Gastrocnemius medialis (tissue), 4 donors: ENCODE measurements around the gene EEF2KMT. TPM values are rescaled to one million over a fixed set of nuclear protein-coding genes. Genes with fewer than 3 reads are reported as not detected.
"Not testable (repeated sequence)": the region's sequence is repeated elsewhere in the genome, so short reads cannot be mapped to it uniquely, and the experiment has no call there.

Experiments used
- ATAC-seq, 2 donors: fragments of 150-250 bp; one replicate each; pipeline ENCODE4 v1.9.1; 2016
- DNase-seq, 2 donors: peaks; one replicate each; pipeline ENCODE4 v3.0.0-alpha.2; 2019
- H3K27ac ChIP-seq, 4 donors: fragments of 200-600 bp; sonication (generic); 1 replicate in 1 of 4; 2 replicates in 3 of 4; pipeline ENCODE4 v1.5.1; 2016 to 2018; ENCODE audit warnings: mild to moderate bottlenecking in 2 of 4, moderate library complexity in 1 of 4
- H3K27me3 ChIP-seq, 3 donors: fragments of 200-600 bp; sonication (generic) in 2 of 3; 1 replicate in 1 of 3; 2 replicates in 2 of 3; pipeline versions ENCODE4 v1.5.1 to v1.6.0; 2016 to 2019; ENCODE audit warnings: mild to moderate bottlenecking in 1 of 3, moderate library complexity in 1 of 3
- H3K36me3 ChIP-seq, 2 donors: fragments of 200-600 bp; sonication (generic) in 1 of 2; one replicate each; pipeline ENCODE4 v1.5.1; 2017 to 2018
- H3K4me1 ChIP-seq, 2 donors: fragments of 200-600 bp; sonication (generic) in 1 of 2; one replicate each; pipeline ENCODE4 v1.5.1; 2016 to 2017; ENCODE audit warnings: mild to moderate bottlenecking in 2 of 2
- H3K4me3 ChIP-seq, 4 donors: fragments of 200-600 bp; sonication (generic) in 3 of 4; 1 replicate in 1 of 4; 2 replicates in 3 of 4; pipeline ENCODE4 v1.5.1; 2016 to 2019; ENCODE audit warnings: mild to moderate bottlenecking in 2 of 4
- H3K9me3 ChIP-seq, 3 donors: fragments of 200-600 bp; sonication (generic) in 2 of 3; 1 replicate in 1 of 3; 2 replicates in 2 of 3; pipeline ENCODE4 v1.5.1; 2016 to 2019
- CTCF ChIP-seq, 5 experiments: fragments of 450-650 bp in 3 of 5; fragments of 200-600 bp in 2 of 5; sonication (generic) in 2 of 5; IDR thresholded peaks in 4 of 5; conservative IDR thresholded peaks in 1 of 5; 1 replicate in 4 of 5; 2 replicates in 1 of 5; pipeline ENCODE4 v1.5.1; 2016 to 2019; ENCODE audit warnings: antibody characterized with exemption in 5 of 5, mild to moderate bottlenecking in 3 of 5, moderate library complexity in 3 of 5
- POLR2A ChIP-seq, 2 donors: fragments of 450-650 bp; IDR thresholded peaks; one replicate each; pipeline ENCODE4 v1.6.1; 2017; ENCODE audit warnings: antibody characterized with exemption in 2 of 2, mild to moderate bottlenecking in 2 of 2, moderate library complexity in 2 of 2
- in situ Hi-C, 4 donors: fragments of 200-750 bp; cut with MboI; loops; one replicate each; pipeline versions ENCODE4 v1.15.0 to v1.8.0; 2017; ENCODE audit warnings: low sequenced_read_pairs in 4 of 4
- intact Hi-C: fragments of 100-400 bp; cut with DNase I; formaldehyde crosslinking; loops from one replicate; pipeline ENCODE4 v1.15.1; 2023; ENCODE audit warnings: low total_unique reads
- total RNA-seq, 4 donors: library from RNA; depleted of rRNA; stranded (reverse); fragments of >200 nt; gene quantifications; one replicate each; pipeline versions ENCODE4 v1.1.0 to v1.2.3, GENCODE V29; 2016

Gene EEF2KMT
- total RNA-seq, 4 donors from 2014 or later, result 10.0 to 17.1 (median 12.4) TPM

- peaks cover 0 to 60% of the 10 kb centered on the region in 2 donors for H3K36me3 ChIP-seq
- H3K27ac ChIP-seq, DNase-seq, H3K9me3 ChIP-seq, intact Hi-C loops, ATAC-seq, H3K4me3 ChIP-seq, H3K27me3 ChIP-seq, H3K4me1 ChIP-seq, in situ Hi-C loops: not testable (repeated sequence)
Measured at GRCh38 chr16:5080996-5081395, 16.6 kb downstream of the EEF2KMT start.

GRCh38 chr16:5080461-5080860 is 17.1 kb downstream of the EEF2KMT start:
- ATAC-seq, H3K9me3 ChIP-seq, in situ Hi-C loops, intact Hi-C loops, H3K4me3 ChIP-seq, H3K4me1 ChIP-seq, DNase-seq, H3K27ac ChIP-seq, H3K27me3 ChIP-seq: not testable (repeated sequence)
- H3K36me3 ChIP-seq, result peaks cover 0 to 60% of the 10 kb centered on the region in 2 donors

GRCh38 chr16:5078626-5079025 is 19.0 kb downstream of the EEF2KMT start:
- TF ChIP-seq POLR2A (IDR thresholded peaks at IDR 0.05) (no peak), CTCF (IDR thresholded peaks at IDR 0.05 in 4 of 5, conservative IDR thresholded peaks at IDR 0.05 in 1 of 5) (no peak)
- DNase-seq, result no peak
- H3K27me3 ChIP-seq, result no peaks in the 10 kb centered on the region

GRCh38 chr16:5077304-5077703 is 20.3 kb downstream of the EEF2KMT start:
- intact Hi-C loops (loop anchor here (10.0 kb wide), 1 partner anchor 463 kb away; the partner anchor contains the start of gene UBALD1), in situ Hi-C loops (no loop called here)
- Histone ChIP-seq H3K27ac (no peak overlapping the region), H3K36me3 (peaks cover 0 to 53% of the 10 kb centered on the region in 2 donors), H3K9me3 (no peaks in the 10 kb centered on the region), H3K27me3 (no peaks in the 10 kb centered on the region), H3K4me1 (peaks cover 5 to 6% of the 10 kb centered on the region in 2 donors), H3K4me3 (no peak overlapping the region)
- TF ChIP-seq POLR2A (IDR thresholded peaks at IDR 0.05), result no peak
- no peak for TF ChIP-seq CTCF (IDR thresholded peaks at IDR 0.05 in 4 of 5, conservative IDR thresholded peaks at IDR 0.05 in 1 of 5)
- DNase-seq, result no peak
- ATAC-seq, result no peak

More at GRCh38 chr16:5078626-5079025, 19.0 kb downstream of the EEF2KMT start:
- Histone ChIP-seq H3K27ac (no peak overlapping the region), H3K4me3 (no peak overlapping the region), H3K36me3 (peaks cover 0 to 66% of the 10 kb centered on the region in 2 donors), H3K4me1 (no peaks in the 10 kb centered on the region), H3K9me3 (no peaks in the 10 kb centered on the region)
- intact Hi-C loops, result loop anchor here (10.0 kb wide), 1 partner anchor 464 kb away; the partner anchor contains the start of gene UBALD1
- ATAC-seq, result no peak
- in situ Hi-C loops, result no loop called here

- in situ Hi-C loops, result no loop called here
- DNase-seq, result no peak
- no peak for ATAC-seq
Measured at GRCh38 chr16:5075637-5076036, 22.0 kb downstream of the EEF2KMT start.

GRCh38 chr16:5073771-5074170 is 23.8 kb downstream of the EEF2KMT start:
- Histone ChIP-seq H3K36me3 (peaks cover 0 to 30% of the 10 kb centered on the region in 2 donors), H3K4me1 (peaks cover 8 to 13% of the 10 kb centered on the region in 2 donors)
- H3K27me3 ChIP-seq, ATAC-seq, H3K9me3 ChIP-seq, H3K27ac ChIP-seq, DNase-seq, in situ Hi-C loops, H3K4me3 ChIP-seq: not testable (repeated sequence)
- intact Hi-C loops, result loop anchor here (10.0 kb wide), 1 partner anchor 459 kb away; the partner anchor contains the start of gene UBALD1

More at GRCh38 chr16:5075637-5076036, 22.0 kb downstream of the EEF2KMT start:
- Histone ChIP-seq H3K9me3 (no peaks in the 10 kb centered on the region), H3K4me1 (peaks cover 8 to 13% of the 10 kb centered on the region in 2 donors), H3K4me3 (no peak overlapping the region), H3K27ac (no peak overlapping the region), H3K36me3 (peaks cover 0 to 39% of the 10 kb centered on the region in 2 donors), H3K27me3 (no peaks in the 10 kb centered on the region)
- intact Hi-C loops, result loop anchor here (10.0 kb wide), 1 partner anchor 461 kb away; the partner anchor contains the start of gene UBALD1
- TF ChIP-seq POLR2A (IDR thresholded peaks at IDR 0.05), result no peak
- TF ChIP-seq CTCF (IDR thresholded peaks at IDR 0.05 in 4 of 5, conservative IDR thresholded peaks at IDR 0.05 in 1 of 5), result no peak
